Activated T-helper 2 cell treated with anti-CD3 and anti-CD28 coated beads, Interferon-gamma antibody, Interleukin-2, Interleukin-4, amounts not matched to agents 10 μg/mL and 5 μg/mL and 100 μg/mL, durations not matched to agents 14 hours and 24 hours and 36 hours (primary cell): ENCODE results near the gene LRCOL1. TPM values are rescaled to one million over a fixed set of nuclear protein-coding genes. Genes with fewer than 3 reads are reported as not detected.

Experiments used
- DNase-seq: peaks from one replicate; pipeline ENCODE4 v3.0.0; 2021; ENCODE audit warnings: low spot score
- H3K27ac Mint-ChIP-seq: one replicate; pipeline ENCODE4 v1.8.0; 2021; ENCODE audit warnings: mixed read lengths
- H3K27me3 Mint-ChIP-seq: one replicate; pipeline ENCODE4 v1.8.0; 2021; ENCODE audit warnings: low read depth, mixed read lengths
- H3K36me3 Mint-ChIP-seq: one replicate; pipeline ENCODE4 v1.8.0; 2021; ENCODE audit warnings: low read depth, mixed read lengths
- H3K4me1 Mint-ChIP-seq: one replicate; pipeline ENCODE4 v1.8.0; 2021; ENCODE audit warnings: low read depth, mixed read lengths
- H3K4me3 Mint-ChIP-seq: one replicate; pipeline ENCODE4 v1.8.0; 2021; ENCODE audit warnings: low read depth, mild to moderate bottlenecking, moderate library complexity, mixed read lengths
- H3K9me3 Mint-ChIP-seq: one replicate; pipeline ENCODE4 v1.8.0; 2021; ENCODE audit warnings: mixed read lengths
- intact Hi-C: fragments of 100-400 bp; cut with micrococcal nuclease; formaldehyde crosslinking; loops from one replicate; pipeline ENCODE4 v1.15.1; 2023
- total RNA-seq: library from RNA; stranded (reverse); gene quantifications from 2 replicates; pipeline ENCODE4 v1.2.3, GENCODE V29; 2022

LRCOL1 gene
- total RNA-seq, 1 donor from 2014 or later, result not detected

DNA sequence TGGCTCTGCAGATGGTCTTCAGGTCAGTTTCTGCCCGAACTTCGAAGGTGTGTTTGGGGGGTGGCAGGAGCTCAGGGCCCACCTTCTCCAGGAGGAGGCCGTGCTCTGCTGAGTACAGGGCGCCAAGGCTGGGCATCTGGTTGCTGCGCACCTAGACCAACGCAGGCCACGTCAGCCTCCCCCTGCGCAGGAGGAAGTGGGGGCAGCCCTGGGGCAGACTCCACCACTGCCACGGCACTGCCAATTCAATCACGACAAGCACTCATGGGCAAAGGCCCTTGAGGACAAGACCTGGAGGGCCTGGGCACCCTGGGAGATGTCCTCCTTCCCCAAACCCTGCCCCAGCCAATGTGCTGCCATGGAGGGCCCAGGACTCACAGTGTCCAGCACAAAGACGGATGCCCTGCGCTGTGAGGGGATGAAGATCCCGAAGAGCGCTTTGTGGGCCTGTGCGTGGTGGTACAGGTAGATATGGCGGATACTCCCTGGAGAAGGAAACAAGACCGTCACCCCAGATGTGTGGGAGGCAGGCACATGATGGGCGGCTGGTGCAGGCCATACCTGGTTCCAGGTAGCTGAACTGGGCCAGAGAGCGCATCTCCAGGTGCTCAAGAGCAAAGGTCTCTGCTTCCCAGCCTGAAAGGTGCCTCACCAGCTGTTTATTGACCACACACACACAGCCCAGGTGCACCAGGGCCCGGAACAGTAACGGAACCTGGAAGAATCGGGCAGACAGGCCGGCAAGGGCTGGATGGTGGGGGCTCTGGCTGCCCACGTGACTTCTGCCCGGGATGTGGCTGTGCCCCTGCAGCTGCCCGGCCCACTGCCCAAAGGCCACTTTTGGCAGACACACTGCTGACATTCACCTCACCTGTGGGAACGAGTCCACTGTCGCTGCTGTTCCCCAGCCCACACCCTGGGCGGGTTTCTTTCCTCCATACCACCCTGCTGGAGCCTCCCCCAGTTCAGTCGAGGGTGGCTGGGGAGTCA is 32.8 kb upstream of the LRCOL1 start:
- Mint-ChIP-seq H3K27me3 (no peaks in the 10 kb centered on the region), H3K36me3 (peaks cover 68% of the 10 kb centered on the region), H3K4me3 (no peak overlapping the region), H3K27ac (no peak overlapping the region), H3K4me1 (no peaks in the 10 kb centered on the region), H3K9me3 (no peaks in the 10 kb centered on the region)
- intact Hi-C loops, result no loop called here
- no peak for DNase-seq

- no peak overlapping the region for H3K4me3 Mint-ChIP-seq
- no peaks in the 10 kb centered on the region for H3K27me3 Mint-ChIP-seq
- no peak for DNase-seq
- H3K27ac Mint-ChIP-seq, result no peak overlapping the region
- H3K4me1 Mint-ChIP-seq, result no peaks in the 10 kb centered on the region
- peaks cover 67% of the 10 kb centered on the region for H3K36me3 Mint-ChIP-seq
- intact Hi-C loops, result no loop called here
- no peaks in the 10 kb centered on the region for H3K9me3 Mint-ChIP-seq
Observed at GRCh38 chr12:132641811-132642650, 31.6 kb upstream of the LRCOL1 start.

DNA sequence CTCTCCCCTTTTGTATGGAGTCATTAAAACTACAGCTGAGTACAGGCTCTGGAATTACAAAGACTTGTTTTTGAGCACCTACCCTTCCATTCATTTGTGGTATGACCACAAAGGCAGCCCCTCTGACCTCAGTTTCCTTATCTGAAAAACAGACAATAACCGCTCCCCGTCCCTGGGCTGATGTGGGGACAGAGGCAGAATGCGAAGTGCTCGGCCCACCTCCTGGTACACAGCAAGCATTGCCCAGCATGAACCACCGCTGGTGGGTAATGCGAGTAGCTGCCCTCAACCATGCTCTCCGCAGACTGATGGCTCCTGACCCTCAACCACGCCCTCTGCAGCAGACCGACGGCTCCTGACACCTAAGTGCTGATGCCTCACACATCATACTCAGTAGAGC is 30.6 kb upstream of the LRCOL1 start:
- Mint-ChIP-seq H3K36me3 (peaks cover 68% of the 10 kb centered on the region), H3K27ac (no peak overlapping the region), H3K27me3 (no peaks in the 10 kb centered on the region), H3K4me1 (no peaks in the 10 kb centered on the region), H3K9me3 (no peaks in the 10 kb centered on the region), H3K4me3 (no peak overlapping the region)
- intact Hi-C loops, result no loop called here
- DNase-seq, result no peak

DNA sequence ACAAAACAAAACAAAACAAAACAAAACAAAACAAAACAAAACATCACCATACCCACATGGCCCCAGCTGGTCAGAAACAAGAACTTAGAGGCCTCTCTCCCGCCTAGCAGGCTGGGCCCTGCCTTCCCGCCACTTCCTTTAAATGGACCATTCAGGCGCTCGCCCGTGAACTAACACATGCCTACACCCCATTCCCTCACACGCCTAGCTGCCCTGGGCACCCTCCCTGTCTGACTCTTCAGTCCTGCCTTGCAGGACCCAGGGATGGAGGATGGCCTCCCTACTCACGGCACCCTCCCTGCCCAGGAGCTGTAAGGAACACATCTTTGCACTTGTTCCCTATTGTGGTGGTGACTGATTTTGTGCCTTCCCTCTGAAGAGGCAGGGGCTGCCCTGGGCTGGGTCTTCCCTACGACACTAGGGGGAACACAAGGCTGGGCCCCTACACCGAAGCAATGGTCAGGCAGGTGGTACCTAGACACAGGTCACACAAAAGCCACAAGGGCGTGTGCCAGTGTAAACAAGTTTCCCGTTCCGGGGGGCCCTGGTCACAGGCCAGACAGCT is 29.7 kb upstream of the LRCOL1 start:
- no peak overlapping the region for H3K27ac Mint-ChIP-seq
- peaks cover 72% of the 10 kb centered on the region for H3K36me3 Mint-ChIP-seq
- no peak for DNase-seq
- no peaks in the 10 kb centered on the region for H3K4me1 Mint-ChIP-seq
- no peaks in the 10 kb centered on the region for H3K27me3 Mint-ChIP-seq
- no peak overlapping the region for H3K4me3 Mint-ChIP-seq
- no peaks in the 10 kb centered on the region for H3K9me3 Mint-ChIP-seq
- intact Hi-C loops, result no loop called here

DNA sequence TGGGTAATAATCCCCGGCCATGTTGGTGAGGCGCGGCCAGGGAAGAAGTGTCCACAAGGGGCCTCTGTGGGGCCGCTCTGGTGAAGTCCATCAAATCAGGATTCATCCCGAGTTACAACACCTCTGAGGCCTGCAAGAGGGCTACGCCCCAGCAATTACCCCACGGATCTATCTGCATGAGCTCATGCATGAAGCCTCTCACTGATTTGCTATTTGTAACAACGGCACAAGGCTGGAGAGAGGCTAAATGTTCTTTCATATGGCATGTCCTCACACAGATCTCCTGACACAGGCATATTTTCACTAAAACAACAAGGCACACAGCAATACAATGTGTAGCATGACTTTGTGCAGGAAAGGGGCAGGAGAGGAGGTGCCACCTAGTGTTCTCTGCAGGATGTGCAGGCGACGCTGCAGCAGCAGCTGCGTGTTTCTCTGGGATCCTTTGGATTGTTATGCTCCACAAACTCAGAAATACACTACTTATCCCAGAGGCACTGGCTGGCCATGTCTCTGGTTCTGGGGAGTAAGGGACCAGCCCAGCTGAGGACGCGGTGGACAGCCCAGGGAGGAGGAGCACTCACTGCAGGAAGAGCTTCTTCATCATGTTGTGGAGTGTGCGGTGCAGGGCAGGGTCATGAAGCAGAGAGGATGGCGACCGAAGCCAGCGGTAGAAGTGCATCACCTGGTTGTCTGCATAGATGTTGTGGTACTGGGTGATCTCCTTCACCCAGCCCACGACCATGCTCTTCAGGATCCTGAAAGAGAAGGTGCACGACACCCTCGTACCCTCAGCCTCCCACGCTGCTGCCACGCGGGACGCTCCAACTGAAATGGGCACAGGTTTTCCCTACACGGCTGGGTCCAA is 28.4 kb upstream of the LRCOL1 start:
- Mint-ChIP-seq H3K27me3 (no peaks in the 10 kb centered on the region), H3K4me3 (no peak overlapping the region), H3K36me3 (peaks cover 78% of the 10 kb centered on the region), H3K27ac (no peak overlapping the region), H3K4me1 (no peaks in the 10 kb centered on the region), H3K9me3 (no peaks in the 10 kb centered on the region)
- no peak for DNase-seq
- intact Hi-C loops, result no loop called here

- Mint-ChIP-seq H3K9me3 (no peaks in the 10 kb centered on the region), H3K27ac (no peak overlapping the region), H3K4me1 (no peaks in the 10 kb centered on the region), H3K4me3 (no peak overlapping the region), H3K27me3 (no peaks in the 10 kb centered on the region), H3K36me3 (peaks cover 79% of the 10 kb centered on the region)
- DNase-seq, result no peak
- intact Hi-C loops, result no loop called here
Observed at GRCh38 chr12:132637811-132638210, 27.4 kb upstream of the LRCOL1 start.

GRCh38 chr12:132635076-132635955 is 24.9 kb upstream of the LRCOL1 start:
- no peak overlapping the region for H3K27ac Mint-ChIP-seq
- H3K36me3 Mint-ChIP-seq, result peaks cover 82% of the 10 kb centered on the region

GRCh38 chr12:132634411-132634990 is 24.1 kb upstream of the LRCOL1 start:
- no peaks in the 10 kb centered on the region for H3K27me3 Mint-ChIP-seq
- no peak overlapping the region for H3K4me3 Mint-ChIP-seq
- intact Hi-C loops, result no loop called here
- H3K27ac Mint-ChIP-seq, result no peak overlapping the region
- peaks cover 86% of the 10 kb centered on the region for H3K36me3 Mint-ChIP-seq
- no peaks in the 10 kb centered on the region for H3K9me3 Mint-ChIP-seq
- H3K4me1 Mint-ChIP-seq, result no peaks in the 10 kb centered on the region
- no peak for DNase-seq

More at GRCh38 chr12:132635076-132635955, 24.9 kb upstream of the LRCOL1 start:
- intact Hi-C loops, result no loop called here
- no peak for DNase-seq
- Mint-ChIP-seq H3K4me3 (no peak overlapping the region), H3K27me3 (no peaks in the 10 kb centered on the region), H3K9me3 (no peaks in the 10 kb centered on the region), H3K4me1 (no peaks in the 10 kb centered on the region)

GRCh38 chr12:132633901-132634300 is 23.5 kb upstream of the LRCOL1 start:
- Mint-ChIP-seq H3K4me3 (no peak overlapping the region), H3K27me3 (no peaks in the 10 kb centered on the region), H3K9me3 (no peaks in the 10 kb centered on the region), H3K4me1 (no peaks in the 10 kb centered on the region), H3K27ac (no peak overlapping the region), H3K36me3 (peaks cover 84% of the 10 kb centered on the region)
- no peak for DNase-seq
- intact Hi-C loops, result no loop called here

DNA sequence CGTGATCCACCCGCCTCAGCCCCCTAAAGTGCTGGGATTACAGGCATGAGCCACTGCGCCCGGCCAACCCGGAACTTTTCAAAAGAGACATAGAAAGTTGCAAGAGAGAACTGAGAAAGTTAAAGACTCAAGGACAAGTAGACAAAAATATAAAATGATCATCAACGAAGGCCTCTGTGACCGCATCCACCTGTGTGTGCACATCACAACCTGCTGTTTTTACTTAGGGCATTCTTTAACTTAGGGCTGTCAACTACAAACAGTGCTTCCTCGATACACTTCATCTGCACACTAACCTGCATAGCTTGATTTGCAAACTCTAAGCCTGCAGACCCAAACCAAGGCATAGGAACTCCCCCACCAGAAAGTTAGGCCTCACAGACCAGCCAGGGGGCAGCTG is 23.0 kb upstream of the LRCOL1 start:
- H3K4me3 Mint-ChIP-seq, result no peak overlapping the region
- DNase-seq, result no peak
- peaks cover 84% of the 10 kb centered on the region for H3K36me3 Mint-ChIP-seq
- no peaks in the 10 kb centered on the region for H3K4me1 Mint-ChIP-seq
- no peaks in the 10 kb centered on the region for H3K9me3 Mint-ChIP-seq
- no peak overlapping the region for H3K27ac Mint-ChIP-seq
- intact Hi-C loops, result no loop called here
- no peaks in the 10 kb centered on the region for H3K27me3 Mint-ChIP-seq

GRCh38 chr12:132632521-132633228 is 22.3 kb upstream of the LRCOL1 start:
- no peaks in the 10 kb centered on the region for H3K4me1 Mint-ChIP-seq

More at GRCh38 chr12:132632521-132633228, 22.3 kb upstream of the LRCOL1 start:
- Mint-ChIP-seq H3K4me3 (no peak overlapping the region), H3K27me3 (no peaks in the 10 kb centered on the region), H3K9me3 (no peaks in the 10 kb centered on the region), H3K36me3 (peaks cover 78% of the 10 kb centered on the region), H3K27ac (no peak overlapping the region)
- intact Hi-C loops, result no loop called here
- no peak for DNase-seq
